ENCODE data around the gene RAB3D.

DNA sequence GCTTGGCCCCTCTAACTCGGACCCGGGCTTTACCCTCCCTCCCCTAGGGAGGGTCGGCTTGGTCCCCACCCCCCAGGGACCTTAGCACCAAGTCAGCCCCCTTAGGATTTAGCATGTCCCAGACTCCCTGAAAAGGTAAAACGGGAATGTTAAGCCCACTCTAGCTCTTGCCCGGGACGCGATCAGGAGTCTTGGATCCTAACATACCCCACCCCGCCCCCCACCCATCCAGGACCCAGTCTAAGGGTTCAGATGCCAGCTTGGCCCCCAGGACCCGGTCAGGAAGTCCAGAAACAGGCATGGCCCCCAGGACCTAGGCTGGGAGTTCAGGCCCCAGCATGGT, 44.2 kb upstream of the RAB3D start:
- TF ChIP-seq, protein P1, sequence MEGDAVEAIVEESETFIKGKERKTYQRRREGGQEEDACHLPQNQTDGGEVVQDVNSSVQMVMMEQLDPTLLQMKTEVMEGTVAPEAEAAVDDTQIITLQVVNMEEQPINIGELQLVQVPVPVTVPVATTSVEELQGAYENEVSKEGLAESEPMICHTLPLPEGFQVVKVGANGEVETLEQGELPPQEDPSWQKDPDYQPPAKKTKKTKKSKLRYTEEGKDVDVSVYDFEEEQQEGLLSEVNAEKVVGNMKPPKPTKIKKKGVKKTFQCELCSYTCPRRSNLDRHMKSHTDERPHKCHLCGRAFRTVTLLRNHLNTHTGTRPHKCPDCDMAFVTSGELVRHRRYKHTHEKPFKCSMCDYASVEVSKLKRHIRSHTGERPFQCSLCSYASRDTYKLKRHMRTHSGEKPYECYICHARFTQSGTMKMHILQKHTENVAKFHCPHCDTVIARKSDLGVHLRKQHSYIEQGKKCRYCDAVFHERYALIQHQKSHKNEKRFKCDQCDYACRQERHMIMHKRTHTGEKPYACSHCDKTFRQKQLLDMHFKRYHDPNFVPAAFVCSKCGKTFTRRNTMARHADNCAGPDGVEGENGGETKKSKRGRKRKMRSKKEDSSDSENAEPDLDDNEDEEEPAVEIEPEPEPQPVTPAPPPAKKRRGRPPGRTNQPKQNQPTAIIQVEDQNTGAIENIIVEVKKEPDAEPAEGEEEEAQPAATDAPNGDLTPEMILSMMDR (conservative IDR thresholded peaks at IDR 0.05 in 1 of 2, IDR thresholded peaks at IDR 0.05 in 1 of 2; ENCODE audit: low read depth in 1 of 2, low read length in 2 of 2): no peak
- TF ChIP-seq EZH2 (IDR thresholded peaks at IDR 0.05; ENCODE audit: low read length, missing control alignments): no peak
